HCT116 (cell line): ENCODE results near the gene COL15A1. TPM values are rescaled to one million over a fixed set of nuclear protein-coding genes. Genes with fewer than 3 reads are reported as not detected.

Experiments used
- ATAC-seq: fragments of 200-7000 bp; cut with Tn5 transposase; 2 replicates; pipeline ENCODE4 v1.9.1; 2020; ENCODE audit warnings: mild to moderate bottlenecking, moderate library complexity
- BruUV-seq: library from RNA; stranded (reverse); fragments of 400-500 nt; replicated peaks from 2 replicates; lab custom pipeline; 2021; lab: Mats Ljungman, UMichigan
- CTCF ChIA-PET: fragments of 300-600 bp; sonication (Branson Sonifier 250); formaldehyde crosslinking; loops from one replicate; lab custom pipeline; 2021; ENCODE audit warnings: antibody characterized with exemption; lab: Charles Lee
- POLR2A ChIA-PET: fragments of 300-600, 350-600 bp; sonication (Branson Sonifier 250); formaldehyde crosslinking; loops from one replicate; lab custom pipeline; 2021; ENCODE audit warnings: antibody characterized with exemption; lab: Charles Lee
- RAD21 ChIA-PET, 2 experiments: fragments of 300-600 bp; sonication (Branson Sonifier 250); formaldehyde crosslinking; loops; one replicate each; lab custom pipeline; 2023; ENCODE audit warnings: low total read pairs in 2 of 2; ENCODE audit not compliant: uncharacterized antibody in 2 of 2, unreplicated experiment in 2 of 2, low non-redundant PET in 1 of 2; lab: Charles Lee
- DNase-seq: peaks from one replicate; pipeline ENCODE4 v3.0.0-alpha.2; 2010; ENCODE audit warnings: low read depth, low spot score
- H2AFZ ChIP-seq: fragments of 200-600 bp; shearing (Covaris generic), sonication (generic); 2 replicates; pipeline ENCODE4 v1.6.1; 2017; ENCODE audit warnings: low read depth, mixed run types, mixed read lengths, antibody characterized with exemption, low read length; ENCODE audit not compliant: poor library complexity, severe bottlenecking
- H3K27ac ChIP-seq: 2 replicates; pipeline ENCODE4 v1.5.1; 2012; ENCODE audit warnings: low read depth, low read length
- H3K27me3 ChIP-seq: fragments of 200-600 bp; sonication (generic); 2 replicates; pipeline ENCODE4 v1.6.1; 2016; ENCODE audit warnings: mixed run types, low read length, mixed read lengths; ENCODE audit not compliant: insufficient read depth
- H3K36me3 ChIP-seq, 2 experiments: fragments of 200-500 bp in 1 of 2; fragments of 200-600 bp in 1 of 2; sonication (Bioruptor generic) in 1 of 2; sonication (generic) in 1 of 2; 2 replicates each; pipeline versions ENCODE4 v1.5.1 to v1.6.1; 2014 to 2016; ENCODE audit warnings: low read length in 2 of 2, inconsistent platforms in 1 of 2, mixed read lengths in 1 of 2, mixed run types in 1 of 2; ENCODE audit not compliant: insufficient read depth in 2 of 2, control insufficient read depth in 1 of 2
- H3K4me1 ChIP-seq, 2 experiments: fragments of 200-600 bp in 1 of 2; sonication (generic) in 1 of 2; 2 replicates each; pipeline versions ENCODE4 v1.5.1 to v1.6.1; 2012 to 2017; ENCODE audit warnings: low read length in 2 of 2, inconsistent platforms in 1 of 2, mild to moderate bottlenecking in 1 of 2, mixed read lengths in 1 of 2, mixed run types in 1 of 2, moderate library complexity in 1 of 2; ENCODE audit not compliant: insufficient read depth in 2 of 2, control insufficient read depth in 1 of 2
- H3K4me2 ChIP-seq: fragments of 200-600 bp; sonication (generic); 2 replicates; pipeline ENCODE4 v1.6.1; 2017; ENCODE audit warnings: mixed run types, low read length, mixed read lengths
- H3K4me3 ChIP-seq, 2 experiments: fragments of 200-600 bp in 1 of 2; sonication (generic) in 1 of 2; replicated peaks in 1 of 2; 2 replicates each; pipeline ENCODE4 v1.5.1; 2011 to 2016; ENCODE audit warnings: low read length in 2 of 2, control low read depth in 1 of 2, low read depth in 1 of 2, mild to moderate bottlenecking in 1 of 2, mixed read lengths in 1 of 2, mixed run types in 1 of 2
- H3K79me2 ChIP-seq: fragments of 200-600 bp; sonication (generic); 2 replicates; pipeline ENCODE4 v1.6.1; 2017; ENCODE audit warnings: mild to moderate bottlenecking, mixed run types, low read length, moderate library complexity, mixed read lengths; ENCODE audit not compliant: insufficient read depth
- H3K9ac ChIP-seq: fragments of 200-600 bp; sonication (generic); 2 replicates; pipeline ENCODE4 v1.6.1; 2016; ENCODE audit warnings: low read length, mixed read lengths
- H3K9me2 ChIP-seq: fragments of 200-600 bp; sonication (generic), shearing (Covaris generic); 2 replicates; pipeline ENCODE4 v1.6.1; 2017; ENCODE audit warnings: mixed run types, mild to moderate bottlenecking, moderate library complexity; ENCODE audit not compliant: insufficient read depth
- H3K9me3 ChIP-seq, 2 experiments: fragments of 200-500 bp in 1 of 2; fragments of 200-600 bp in 1 of 2; sonication (Bioruptor generic) in 1 of 2; sonication (generic) in 1 of 2; 2 replicates each; pipeline ENCODE4 v1.6.1; 2014 to 2017; ENCODE audit warnings: low read length in 2 of 2, mixed read lengths in 2 of 2, inconsistent platforms in 1 of 2, low read depth in 1 of 2, mild to moderate bottlenecking in 1 of 2, mixed run types in 1 of 2, moderate library complexity in 1 of 2; ENCODE audit not compliant: control insufficient read depth in 1 of 2, insufficient read depth in 1 of 2
- H4K20me1 ChIP-seq: fragments of 200-600 bp; sonication (generic), shearing (Covaris generic); 2 replicates; pipeline ENCODE4 v1.6.1; 2017; ENCODE audit warnings: mixed run types, mild to moderate bottlenecking, moderate library complexity; ENCODE audit not compliant: insufficient read depth
- CBX3 ChIP-seq: IDR thresholded peaks from 2 replicates; pipeline ENCODE4 v1.6.1; 2012; ENCODE audit warnings: low read depth
- CEBPB ChIP-seq: IDR thresholded peaks from 2 replicates; pipeline ENCODE4 v1.6.1; 2012; ENCODE audit warnings: low read depth
- ELF1 ChIP-seq: IDR thresholded peaks from 2 replicates; pipeline ENCODE4 v1.6.1; 2012; ENCODE audit warnings: low read depth, borderline replicate concordance
- EZH2 ChIP-seq: fragments of 200-600 bp; sonication (generic); IDR thresholded peaks from 2 replicates; pipeline ENCODE4 v1.6.1; 2017; ENCODE audit warnings: antibody characterized with exemption, mixed run types
- EZH2phosphoT487 ChIP-seq: fragments of 200-600 bp; IDR thresholded peaks from 2 replicates; pipeline ENCODE4 v1.6.1; 2018; ENCODE audit warnings: antibody characterized with exemption, borderline replicate concordance
- FOSL1 ChIP-seq: IDR thresholded peaks from 2 replicates; pipeline ENCODE4 v1.6.1; 2012; ENCODE audit warnings: low read depth
- POLR2A ChIP-seq: IDR thresholded peaks from 2 replicates; pipeline ENCODE4 v1.7.0; 2011; ENCODE audit warnings: borderline replicate concordance; ENCODE audit not compliant: insufficient read depth, insufficient read length; ENCODE audit errors: extremely low read depth
- RAD21 ChIP-seq: IDR thresholded peaks from 2 replicates; pipeline ENCODE4 v1.6.1; 2012; ENCODE audit warnings: low read depth, mild to moderate bottlenecking
- SIN3A ChIP-seq: IDR thresholded peaks from 2 replicates; pipeline ENCODE4 v1.6.1; 2012; ENCODE audit warnings: low read depth
- SP1 ChIP-seq: IDR thresholded peaks from 2 replicates; pipeline ENCODE4 v1.6.1; 2012; ENCODE audit warnings: low read depth
- SRF ChIP-seq: IDR thresholded peaks from 2 replicates; pipeline ENCODE4 v1.6.1; 2012; ENCODE audit warnings: low read depth
- TCF7L2 ChIP-seq: IDR thresholded peaks from 2 replicates; pipeline ENCODE4 v1.7.0; 2011; ENCODE audit warnings: borderline replicate concordance, inconsistent platforms; ENCODE audit not compliant: insufficient read depth, insufficient read length; ENCODE audit errors: extremely low read depth
- YY1 ChIP-seq: IDR thresholded peaks from 2 replicates; pipeline ENCODE4 v1.6.1; 2011; ENCODE audit warnings: low read length, low read depth, moderate library complexity, mild to moderate bottlenecking; ENCODE audit not compliant: insufficient replicate concordance; ENCODE audit errors: extremely low read depth
- ZFX ChIP-seq: fragments of 450-650 bp; IDR thresholded peaks from 2 replicates; pipeline ENCODE4 v1.6.1; 2017
- ZNF274 ChIP-seq: fragments of 200-500 bp; sonication (Bioruptor generic); IDR thresholded peaks from 2 replicates; pipeline ENCODE4 v1.6.1; 2014; ENCODE audit warnings: mild to moderate bottlenecking, low read depth, low read length, inconsistent platforms
- intact Hi-C: fragments of 100-400 bp; cut with micrococcal nuclease; formaldehyde crosslinking; loops from 2 replicates; pipeline ENCODE4 v1.10.0; 2022
- total RNA-seq: library from RNA; stranded (reverse); gene quantifications from one replicate; pipeline ENCODE4 v1.2.1, GENCODE V29; 2021; ENCODE audit not compliant: unreplicated experiment

Gene COL15A1
- total RNA-seq, 1 experiment from 2014 or later: 0.15 TPM

DNA sequence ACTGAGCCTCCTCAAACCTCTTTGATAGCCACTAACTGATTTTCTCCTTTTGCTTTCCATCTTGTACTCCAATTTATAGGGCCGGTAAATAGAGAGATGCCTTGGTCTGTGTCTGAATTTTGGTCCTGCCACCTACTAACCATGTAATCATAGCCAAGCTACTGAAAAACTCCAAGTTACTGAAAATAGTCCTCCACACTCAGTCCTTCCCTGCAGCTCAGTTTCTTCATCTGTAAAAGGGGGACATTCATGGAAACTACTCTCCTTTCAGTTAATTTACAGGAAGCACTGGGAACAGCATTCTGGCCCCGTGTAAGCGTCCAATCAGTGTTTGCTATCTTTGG, 131.2 kb downstream of the COL15A1 start:
- no TSS peak for BruUV-seq
- H3K79me2 ChIP-seq: no peaks in the 10 kb centered on the region
- no peak overlapping the region for H3K4me3 ChIP-seq
- no peaks in the 10 kb centered on the region for H3K4me1 ChIP-seq
- no peak overlapping the region for H3K27ac ChIP-seq
- no peak overlapping the region for H2AFZ ChIP-seq
- intact Hi-C loops: no loop called here
- no peaks in the 10 kb centered on the region for H3K9me2 ChIP-seq
- no peak for TF ChIP-seq ZNF274
- TF ChIP-seq EZH2: no peak
- no peak for TF ChIP-seq YY1
- TF ChIP-seq EZH2phosphoT487: no peak
- TF ChIP-seq CEBPB: no peak
- no peak for TF ChIP-seq FOSL1
- no peak for TF ChIP-seq SP1
- TF ChIP-seq POLR2A: no peak
- TF ChIP-seq TCF7L2: no peak
- TF ChIP-seq ELF1: no peak
- TF ChIP-seq SRF: no peak
- TF ChIP-seq ZFX: no peak
- TF ChIP-seq RAD21: no peak
- TF ChIP-seq CBX3: no peak
- TF ChIP-seq SIN3A: no peak
- ChIA-PET RAD21 (no interaction called here), CTCF (no interaction called here), POLR2A (no interaction called here)
- DNase-seq (no peak), ATAC-seq (no peak)
- no peaks in the 10 kb centered on the region for H4K20me1 ChIP-seq
- H3K36me3 ChIP-seq: no peaks in the 10 kb centered on the region
- no peaks in the 10 kb centered on the region for H3K27me3 ChIP-seq
- H3K4me2 ChIP-seq: no peak overlapping the region
- no peaks in the 10 kb centered on the region for H3K9me3 ChIP-seq
- no peak overlapping the region for H3K9ac ChIP-seq
